A673 (cell line): ENCODE results near the gene MYO7A. TPM values are rescaled to one million over a fixed set of nuclear protein-coding genes. Genes with fewer than 3 reads are reported as not detected.

Experiments
- BruUV-seq: library from RNA; stranded (reverse); fragments of 400-500 nt; replicated peaks from 2 replicates; lab custom pipeline; 2021; lab: Mats Ljungman, UMichigan
- CTCF ChIA-PET: fragments of 300-600 bp; sonication (Branson Sonifier 250); formaldehyde crosslinking; loops from one replicate; lab custom pipeline; 2022; ENCODE audit warnings: antibody characterized with exemption; lab: Charles Lee
- POLR2A ChIA-PET: fragments of 300-600 bp; sonication (Branson Sonifier 250); formaldehyde crosslinking; loops from one replicate; lab custom pipeline; 2022; ENCODE audit warnings: antibody characterized with exemption; ENCODE audit not compliant: low non-redundant PET; lab: Charles Lee
- DNase-seq: peaks from one replicate; pipeline ENCODE4 v3.0.0-alpha.2; 2015; ENCODE audit warnings: low spot score
- H3K27ac ChIP-seq: fragments of 200-600 bp; sonication (generic); 2 replicates; pipeline ENCODE4 v1.5.1; 2016; ENCODE audit warnings: mixed run types, low read depth, mild to moderate bottlenecking, mixed read lengths, antibody characterized with exemption, low read length; ENCODE audit not compliant: poor library complexity, severe bottlenecking
- H3K27me3 ChIP-seq: fragments of 200-600 bp; sonication (generic); replicated peaks from 2 replicates; pipeline ENCODE4 v1.6.1; 2017; ENCODE audit warnings: mixed run types, low read depth, mild to moderate bottlenecking, mixed read lengths, antibody characterized with exemption, low read length; ENCODE audit not compliant: insufficient read depth, poor library complexity
- H3K36me3 ChIP-seq: fragments of 200-600 bp; sonication (generic); 2 replicates; pipeline ENCODE4 v1.6.1; 2016; ENCODE audit warnings: mixed run types, mild to moderate bottlenecking, mixed read lengths, antibody characterized with exemption, low read length; ENCODE audit not compliant: insufficient read depth, poor library complexity, severe bottlenecking
- H3K4me1 ChIP-seq: fragments of 200-600 bp; sonication (generic); 2 replicates; pipeline ENCODE4 v1.6.1; 2017; ENCODE audit warnings: mixed run types, mild to moderate bottlenecking, mixed read lengths, antibody characterized with exemption, low read length; ENCODE audit not compliant: insufficient read depth, poor library complexity, severe bottlenecking
- H3K4me3 ChIP-seq: fragments of 200-600 bp; sonication (generic); 2 replicates; pipeline ENCODE4 v1.5.1; 2016; ENCODE audit warnings: low read depth, mixed run types, mild to moderate bottlenecking, mixed read lengths, low read length; ENCODE audit not compliant: poor library complexity, severe bottlenecking
- H3K9me3 ChIP-seq: fragments of 200-600 bp; sonication (generic); 2 replicates; pipeline ENCODE4 v1.6.1; 2016; ENCODE audit warnings: mixed run types, low read depth, mild to moderate bottlenecking, mixed read lengths, antibody characterized with exemption, low read length; ENCODE audit not compliant: poor library complexity, severe bottlenecking
- EZH2 ChIP-seq: fragments of 200-600 bp; sonication (generic); IDR thresholded peaks from 2 replicates; pipeline ENCODE4 v1.6.1; 2017; ENCODE audit warnings: borderline replicate concordance, low read depth, mild to moderate bottlenecking, mixed read lengths, antibody characterized with exemption, low read length; ENCODE audit not compliant: poor library complexity, severe bottlenecking
- intact Hi-C: fragments of 100-400 bp; cut with micrococcal nuclease; formaldehyde crosslinking; loops from one replicate; pipeline ENCODE4 v1.10.0; 2022; ENCODE audit not compliant: unreplicated experiment
- total RNA-seq: library from RNA; stranded (reverse); gene quantifications from 2 replicates; pipeline ENCODE4 v1.2.3, GENCODE V29; 2021
- TF ChIP-seq, protein P1 (sequence below): fragments of 300-800, 200-600 bp; sonication (generic); conservative IDR thresholded peaks from 2 replicates; pipeline ENCODE4 v1.5.1; 2017; ENCODE audit warnings: low read depth, mild to moderate bottlenecking, antibody characterized with exemption, low read length, moderate library complexity, mixed read lengths

The MYO7A gene
- total RNA-seq, 1 experiment from 2014 or later: not detected

DNA sequence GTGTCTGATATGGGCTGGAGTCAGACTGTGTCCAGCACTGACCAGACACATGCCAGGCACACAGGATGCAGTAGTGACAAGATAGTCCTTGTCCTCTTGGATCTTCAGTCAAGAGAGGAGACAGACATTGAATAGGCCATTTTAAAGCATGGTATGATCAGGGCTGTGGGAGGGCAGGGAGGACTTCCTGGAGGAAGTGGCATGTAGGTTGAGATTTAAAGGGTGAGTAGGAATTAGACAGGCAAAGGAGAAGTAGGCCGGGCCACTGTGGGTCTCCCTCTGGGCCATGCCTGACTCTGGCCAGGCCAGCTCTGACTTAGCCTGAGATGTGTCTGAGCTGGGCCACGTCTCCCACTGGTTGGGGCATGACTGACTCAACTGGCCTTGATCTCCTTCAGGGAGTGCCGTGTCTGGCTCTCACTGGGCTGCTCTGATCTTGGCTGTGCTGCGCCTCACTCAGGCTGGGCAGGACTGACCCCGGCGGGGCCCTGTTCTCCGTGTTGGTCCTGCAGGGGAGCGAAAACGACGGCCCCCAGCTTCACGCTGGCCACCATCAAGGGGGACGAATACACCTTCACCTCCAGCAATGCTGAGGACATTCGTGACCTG, 71.2 kb downstream of the MYO7A start:
- DNase-seq: no peak
- Histone ChIP-seq H3K27me3 (no peaks in the 10 kb centered on the region), H3K4me3 (no peak overlapping the region), H3K36me3 (no peaks in the 10 kb centered on the region), H3K9me3 (no peaks in the 10 kb centered on the region), H3K4me1 (no peaks in the 10 kb centered on the region), H3K27ac (no peak overlapping the region)
- ChIA-PET CTCF (interaction anchor here (0.6 to 0.7 kb wide), 2 partner anchors 212 to 441 kb away, joined by 3 to 4 read pairs; no protein-coding TSS in a partner anchor), POLR2A (no interaction called here)
- intact Hi-C loops: no loop called here
- BruUV-seq: no TSS peak
- no peak for TF ChIP-seq EZH2
- TF ChIP-seq, protein P1, sequence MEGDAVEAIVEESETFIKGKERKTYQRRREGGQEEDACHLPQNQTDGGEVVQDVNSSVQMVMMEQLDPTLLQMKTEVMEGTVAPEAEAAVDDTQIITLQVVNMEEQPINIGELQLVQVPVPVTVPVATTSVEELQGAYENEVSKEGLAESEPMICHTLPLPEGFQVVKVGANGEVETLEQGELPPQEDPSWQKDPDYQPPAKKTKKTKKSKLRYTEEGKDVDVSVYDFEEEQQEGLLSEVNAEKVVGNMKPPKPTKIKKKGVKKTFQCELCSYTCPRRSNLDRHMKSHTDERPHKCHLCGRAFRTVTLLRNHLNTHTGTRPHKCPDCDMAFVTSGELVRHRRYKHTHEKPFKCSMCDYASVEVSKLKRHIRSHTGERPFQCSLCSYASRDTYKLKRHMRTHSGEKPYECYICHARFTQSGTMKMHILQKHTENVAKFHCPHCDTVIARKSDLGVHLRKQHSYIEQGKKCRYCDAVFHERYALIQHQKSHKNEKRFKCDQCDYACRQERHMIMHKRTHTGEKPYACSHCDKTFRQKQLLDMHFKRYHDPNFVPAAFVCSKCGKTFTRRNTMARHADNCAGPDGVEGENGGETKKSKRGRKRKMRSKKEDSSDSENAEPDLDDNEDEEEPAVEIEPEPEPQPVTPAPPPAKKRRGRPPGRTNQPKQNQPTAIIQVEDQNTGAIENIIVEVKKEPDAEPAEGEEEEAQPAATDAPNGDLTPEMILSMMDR: no peak

DNA sequence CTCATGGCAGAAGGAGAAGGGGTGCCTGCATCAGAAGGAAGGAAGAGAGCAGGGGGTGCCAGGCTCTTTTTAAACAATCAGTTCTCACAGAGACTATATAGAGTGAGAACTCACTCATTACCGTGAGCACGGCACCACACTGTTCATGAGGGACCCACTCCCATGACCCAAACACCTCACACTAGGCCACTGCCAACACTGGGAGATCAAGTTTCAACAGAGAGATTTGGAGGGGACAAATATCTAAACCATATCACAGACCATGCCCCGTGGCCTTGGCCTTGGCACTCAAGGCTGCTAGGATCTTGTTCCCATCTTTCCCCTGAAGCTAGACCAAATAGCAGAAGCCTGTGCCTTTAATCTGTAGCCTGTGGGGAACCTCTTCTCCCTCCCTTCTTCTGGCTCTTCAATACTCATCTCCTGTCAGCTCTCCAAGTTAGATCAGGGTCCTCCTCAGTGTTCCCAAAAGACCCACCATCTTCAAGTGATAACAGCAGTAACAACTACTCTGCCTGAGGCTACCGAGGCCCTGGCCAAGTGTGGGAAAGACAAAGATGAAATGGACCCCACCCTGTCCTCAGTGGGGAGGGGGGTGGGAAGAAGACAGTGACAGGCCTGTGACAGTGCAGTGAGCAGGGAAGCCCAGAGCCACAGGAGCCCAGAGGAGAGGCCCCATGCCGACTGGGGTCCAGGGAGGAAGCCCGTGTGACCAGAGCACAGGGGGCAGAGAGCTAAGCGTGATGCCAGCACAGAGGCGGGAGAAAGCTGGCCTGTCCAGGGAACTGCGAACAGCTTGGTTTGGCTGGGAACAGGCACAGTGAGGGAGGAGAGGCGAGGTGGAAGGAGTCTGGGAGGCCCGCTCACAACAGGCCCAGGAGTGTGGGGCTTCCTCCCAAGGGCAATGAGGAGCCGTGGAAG, 72.6 kb downstream of the MYO7A start:
- Histone ChIP-seq H3K36me3 (no peaks in the 10 kb centered on the region), H3K4me3 (no peak overlapping the region), H3K9me3 (no peaks in the 10 kb centered on the region), H3K4me1 (no peaks in the 10 kb centered on the region), H3K27ac (no peak overlapping the region), H3K27me3 (no peaks in the 10 kb centered on the region)
- BruUV-seq: no TSS peak
- intact Hi-C loops: no loop called here
- ChIA-PET POLR2A (no interaction called here), CTCF (no interaction called here)
- DNase-seq: no peak
- no peak for TF ChIP-seq EZH2
- TF ChIP-seq, protein P1: no peak

DNA sequence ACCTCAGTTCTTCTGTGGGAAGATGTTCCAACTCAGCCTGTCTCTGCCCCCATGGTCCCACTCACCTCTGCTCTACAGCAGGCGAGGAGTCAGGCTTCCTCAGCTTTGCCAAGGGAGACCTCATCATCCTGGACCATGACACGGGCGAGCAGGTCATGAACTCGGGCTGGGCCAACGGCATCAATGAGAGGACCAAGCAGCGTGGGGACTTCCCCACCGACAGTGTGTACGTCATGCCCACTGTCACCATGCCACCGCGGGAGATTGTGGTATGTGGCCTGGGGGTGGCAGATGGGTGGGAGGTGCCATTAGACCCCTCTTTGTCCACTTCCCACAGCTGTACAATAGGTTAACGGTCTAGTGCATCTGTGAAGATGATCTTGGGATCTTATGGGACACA, 73.3 kb downstream of the MYO7A start:
- Histone ChIP-seq H3K36me3 (no peaks in the 10 kb centered on the region), H3K4me3 (no peak overlapping the region), H3K27ac (no peak overlapping the region), H3K9me3 (no peaks in the 10 kb centered on the region), H3K4me1 (no peaks in the 10 kb centered on the region), H3K27me3 (no peaks in the 10 kb centered on the region)
- DNase-seq: no peak
- intact Hi-C loops: no loop called here
- TF ChIP-seq, protein P1: no peak
- TF ChIP-seq EZH2: no peak
- ChIA-PET POLR2A (no interaction called here), CTCF (no interaction called here)
- no TSS peak for BruUV-seq
